WTC11 (cell line): ENCODE measurements around the gene METRN. TPM values are rescaled to one million over a fixed set of nuclear protein-coding genes. Genes with fewer than 3 reads are reported as not detected.
A peak's percentile ranks its signal among the peaks of the same experiment; 100 is the strongest.

ENCODE experiments used
- CTCF ChIP-seq: fragments of 200-600 bp; IDR thresholded peaks from 2 replicates; pipeline ENCODE4 v1.8.0; 2022; ENCODE audit warnings: antibody characterized with exemption
- EMX1 ChIP-seq: fragments of 250-450 bp; sonication (Bioruptor Pico); IDR thresholded peaks from 2 replicates; pipeline ENCODE4 v1.8.0; 2021; ENCODE audit warnings: mild to moderate bottlenecking
- GABPB1 ChIP-seq: sonication (generic); formaldehyde crosslinking; IDR thresholded peaks from 2 replicates; pipeline ENCODE4 v1.8.1; 2023; ENCODE audit warnings: mild to moderate bottlenecking, missing genetic modification reagents
- HMGXB4 ChIP-seq: sonication (generic); formaldehyde crosslinking; IDR thresholded peaks from 2 replicates; pipeline ENCODE4 v1.8.1; 2023; ENCODE audit warnings: mild to moderate bottlenecking, moderate library complexity, missing genetic modification reagents
- MAX ChIP-seq: sonication (generic); formaldehyde crosslinking; IDR thresholded peaks from 2 replicates; pipeline ENCODE4 v1.8.0; 2022; ENCODE audit warnings: mild to moderate bottlenecking, missing genetic modification reagents
- MYBL2 ChIP-seq: sonication (generic); formaldehyde crosslinking; IDR thresholded peaks from 2 replicates; pipeline ENCODE4 v1.8.1; 2023; ENCODE audit warnings: mild to moderate bottlenecking, moderate library complexity, missing genetic modification reagents
- TEAD4 ChIP-seq: sonication (generic); formaldehyde crosslinking; IDR thresholded peaks from 2 replicates; pipeline ENCODE4 v1.8.0; 2022; ENCODE audit warnings: mild to moderate bottlenecking, missing genetic modification reagents
- ZBTB21 ChIP-seq: sonication (generic); formaldehyde crosslinking; IDR thresholded peaks from 2 replicates; pipeline ENCODE4 v1.8.1; 2023; ENCODE audit warnings: mild to moderate bottlenecking, missing genetic modification reagents, borderline replicate concordance
- ZMAT4 ChIP-seq: fragments of 250-450 bp; sonication (Bioruptor Pico); IDR thresholded peaks from 2 replicates; pipeline ENCODE4 v1.9.0; 2021; ENCODE audit warnings: mild to moderate bottlenecking
- ZNF121 ChIP-seq: sonication (generic); formaldehyde crosslinking; IDR thresholded peaks from 2 replicates; pipeline ENCODE4 v1.8.0; 2023; ENCODE audit warnings: missing genetic modification reagents
- ZNF219 ChIP-seq: sonication (generic); formaldehyde crosslinking; IDR thresholded peaks from 2 replicates; pipeline ENCODE4 v1.8.0; 2023; ENCODE audit warnings: missing genetic modification reagents, mild to moderate bottlenecking, borderline replicate concordance
- ZNF512 ChIP-seq: sonication (generic); formaldehyde crosslinking; IDR thresholded peaks from 2 replicates; pipeline ENCODE4 v1.8.1; 2022; ENCODE audit warnings: missing genetic modification reagents, borderline replicate concordance
- ZNF671 ChIP-seq: fragments of 250-450 bp; sonication (Bioruptor Pico); IDR thresholded peaks from 2 replicates; pipeline ENCODE4 v1.8.0; 2021; ENCODE audit warnings: mild to moderate bottlenecking
- ZSCAN18 ChIP-seq: fragments of 250-450 bp; sonication (Bioruptor Pico); IDR thresholded peaks from 2 replicates; pipeline ENCODE4 v2.1.2; 2022; ENCODE audit warnings: mild to moderate bottlenecking, moderate library complexity
- total RNA-seq: library from RNA; stranded (reverse); gene quantifications from 3 replicates; pipeline ENCODE4 v1.2.3, GENCODE V29; 2021
- TF ChIP-seq, protein P1 (sequence below): sonication (generic); formaldehyde crosslinking; IDR thresholded peaks from 2 replicates; pipeline ENCODE4 v1.8.1; 2022; ENCODE audit warnings: low read depth, missing genetic modification reagents, borderline replicate concordance
- TF ChIP-seq, protein P2 (sequence below): sonication (generic); formaldehyde crosslinking; IDR thresholded peaks from 2 replicates; pipeline ENCODE4 v1.8.1; 2022; ENCODE audit warnings: low read depth, mild to moderate bottlenecking, moderate library complexity, missing genetic modification reagents, borderline replicate concordance
- TF ChIP-seq, protein P3 (sequence below): sonication (generic); formaldehyde crosslinking; IDR thresholded peaks from 2 replicates; pipeline ENCODE4 v1.8.0; 2022; ENCODE audit warnings: missing genetic modification reagents
- TF ChIP-seq, protein P4 (sequence below): sonication (generic); formaldehyde crosslinking; IDR thresholded peaks from 2 replicates; pipeline ENCODE4 v1.8.1; 2023; ENCODE audit warnings: mild to moderate bottlenecking, missing genetic modification reagents

Gene METRN
- total RNA-seq, 1 experiment from 2014 or later = 30.9 TPM

GRCh38 chr16:721765-722540 lies 7.0 kb downstream of the METRN start (continued):
- TF ChIP-seq, protein P1, sequence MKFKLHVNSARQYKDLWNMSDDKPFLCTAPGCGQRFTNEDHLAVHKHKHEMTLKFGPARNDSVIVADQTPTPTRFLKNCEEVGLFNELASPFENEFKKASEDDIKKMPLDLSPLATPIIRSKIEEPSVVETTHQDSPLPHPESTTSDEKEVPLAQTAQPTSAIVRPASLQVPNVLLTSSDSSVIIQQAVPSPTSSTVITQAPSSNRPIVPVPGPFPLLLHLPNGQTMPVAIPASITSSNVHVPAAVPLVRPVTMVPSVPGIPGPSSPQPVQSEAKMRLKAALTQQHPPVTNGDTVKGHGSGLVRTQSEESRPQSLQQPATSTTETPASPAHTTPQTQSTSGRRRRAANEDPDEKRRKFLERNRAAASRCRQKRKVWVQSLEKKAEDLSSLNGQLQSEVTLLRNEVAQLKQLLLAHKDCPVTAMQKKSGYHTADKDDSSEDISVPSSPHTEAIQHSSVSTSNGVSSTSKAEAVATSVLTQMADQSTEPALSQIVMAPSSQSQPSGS (CRISPR knock-in tag) = no peak
- TF ChIP-seq GABPB1 (CRISPR knock-in tag) (no peak), ZNF671 (CRISPR knock-in tag) (no peak), ZSCAN18 (no peak), ZNF512 (CRISPR knock-in tag) (no peak), HMGXB4 (CRISPR knock-in tag) (no peak), MAX (CRISPR knock-in tag) (0 out of 2 replicates have a peak, but pooled peaks have one; percentile 4), TEAD4 (no peak), ZBTB21 (CRISPR knock-in tag) (0 out of 2 replicates have a peak, but pooled peaks have one; percentile 1), MYBL2 (0 out of 2 replicates have a peak, but pooled peaks have one; percentile 7), EMX1 (CRISPR knock-in tag) (no peak), CTCF (no peak), ZNF121 (CRISPR knock-in tag) (no peak), ZNF219 (CRISPR knock-in tag) (no peak), ZMAT4 (CRISPR knock-in tag) (no peak)
- TF ChIP-seq, protein P2, sequence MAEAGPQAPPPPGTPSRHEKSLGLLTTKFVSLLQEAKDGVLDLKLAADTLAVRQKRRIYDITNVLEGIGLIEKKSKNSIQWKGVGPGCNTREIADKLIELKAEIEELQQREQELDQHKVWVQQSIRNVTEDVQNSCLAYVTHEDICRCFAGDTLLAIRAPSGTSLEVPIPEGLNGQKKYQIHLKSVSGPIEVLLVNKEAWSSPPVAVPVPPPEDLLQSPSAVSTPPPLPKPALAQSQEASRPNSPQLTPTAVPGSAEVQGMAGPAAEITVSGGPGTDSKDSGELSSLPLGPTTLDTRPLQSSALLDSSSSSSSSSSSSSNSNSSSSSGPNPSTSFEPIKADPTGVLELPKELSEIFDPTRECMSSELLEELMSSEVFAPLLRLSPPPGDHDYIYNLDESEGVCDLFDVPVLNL = no peak
- TF ChIP-seq, protein P3, sequence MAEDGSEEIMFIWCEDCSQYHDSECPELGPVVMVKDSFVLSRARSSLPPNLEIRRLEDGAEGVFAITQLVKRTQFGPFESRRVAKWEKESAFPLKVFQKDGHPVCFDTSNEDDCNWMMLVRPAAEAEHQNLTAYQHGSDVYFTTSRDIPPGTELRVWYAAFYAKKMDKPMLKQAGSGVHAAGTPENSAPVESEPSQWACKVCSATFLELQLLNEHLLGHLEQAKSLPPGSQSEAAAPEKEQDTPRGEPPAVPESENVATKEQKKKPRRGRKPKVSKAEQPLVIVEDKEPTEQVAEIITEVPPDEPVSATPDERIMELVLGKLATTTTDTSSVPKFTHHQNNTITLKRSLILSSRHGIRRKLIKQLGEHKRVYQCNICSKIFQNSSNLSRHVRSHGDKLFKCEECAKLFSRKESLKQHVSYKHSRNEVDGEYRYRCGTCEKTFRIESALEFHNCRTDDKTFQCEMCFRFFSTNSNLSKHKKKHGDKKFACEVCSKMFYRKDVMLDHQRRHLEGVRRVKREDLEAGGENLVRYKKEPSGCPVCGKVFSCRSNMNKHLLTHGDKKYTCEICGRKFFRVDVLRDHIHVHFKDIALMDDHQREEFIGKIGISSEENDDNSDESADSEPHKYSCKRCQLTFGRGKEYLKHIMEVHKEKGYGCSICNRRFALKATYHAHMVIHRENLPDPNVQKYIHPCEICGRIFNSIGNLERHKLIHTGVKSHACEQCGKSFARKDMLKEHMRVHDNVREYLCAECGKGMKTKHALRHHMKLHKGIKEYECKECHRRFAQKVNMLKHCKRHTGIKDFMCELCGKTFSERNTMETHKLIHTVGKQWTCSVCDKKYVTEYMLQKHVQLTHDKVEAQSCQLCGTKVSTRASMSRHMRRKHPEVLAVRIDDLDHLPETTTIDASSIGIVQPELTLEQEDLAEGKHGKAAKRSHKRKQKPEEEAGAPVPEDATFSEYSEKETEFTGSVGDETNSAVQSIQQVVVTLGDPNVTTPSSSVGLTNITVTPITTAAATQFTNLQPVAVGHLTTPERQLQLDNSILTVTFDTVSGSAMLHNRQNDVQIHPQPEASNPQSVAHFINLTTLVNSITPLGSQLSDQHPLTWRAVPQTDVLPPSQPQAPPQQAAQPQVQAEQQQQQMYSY (CRISPR knock-in tag) = no peak
- TF ChIP-seq, protein P4, sequence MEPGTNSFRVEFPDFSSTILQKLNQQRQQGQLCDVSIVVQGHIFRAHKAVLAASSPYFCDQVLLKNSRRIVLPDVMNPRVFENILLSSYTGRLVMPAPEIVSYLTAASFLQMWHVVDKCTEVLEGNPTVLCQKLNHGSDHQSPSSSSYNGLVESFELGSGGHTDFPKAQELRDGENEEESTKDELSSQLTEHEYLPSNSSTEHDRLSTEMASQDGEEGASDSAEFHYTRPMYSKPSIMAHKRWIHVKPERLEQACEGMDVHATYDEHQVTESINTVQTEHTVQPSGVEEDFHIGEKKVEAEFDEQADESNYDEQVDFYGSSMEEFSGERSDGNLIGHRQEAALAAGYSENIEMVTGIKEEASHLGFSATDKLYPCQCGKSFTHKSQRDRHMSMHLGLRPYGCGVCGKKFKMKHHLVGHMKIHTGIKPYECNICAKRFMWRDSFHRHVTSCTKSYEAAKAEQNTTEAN (CRISPR knock-in tag) = no peak
